ENCODE data around the gene NBPF11. TPM values are rescaled to one million over a fixed set of nuclear protein-coding genes. Genes with fewer than 3 reads are reported as not detected.
"Not testable (repeated sequence)": the region's sequence is repeated elsewhere in the genome, so short reads cannot be mapped to it uniquely, and the experiment has no call there.

NBPF11 gene
- 13.6 and 13.7 TPM in 2 replicates for total RNA-seq
- long read RNA-seq, partial matches to known transcripts: 10 of 30 reads
- long read RNA-seq, other reads (novel, unspliced or antisense): 20 of 30 reads

- H3K36me3 Mint-ChIP-seq (ENCODE audit: unreplicated experiment); H3K9me3 Mint-ChIP-seq (ENCODE audit: unreplicated experiment); H3K4me1 Mint-ChIP-seq (ENCODE audit: unreplicated experiment); H3K27me3 Mint-ChIP-seq (ENCODE audit: unreplicated experiment): not testable (repeated sequence)
- Mint-ChIP-seq H3K4me3 (ENCODE audit: unreplicated experiment) (peak within 1 kb of the TSS; percentile 95), H3K27ac (ENCODE audit: unreplicated experiment) (peak within 1 kb of the TSS; percentile 96)
- peak; percentile 91 for DNase-seq (ENCODE audit: extremely low spot score, unreplicated experiment)
These were observed at the start of gene NBPF11 for GRCh38 chr1:148151911-148152656. NBPF11 (minus strand) TSS chr1:148152281; CDS start chr1:148127003, 25,278 bp downstream.

- H3K27me3 Mint-ChIP-seq (ENCODE audit: unreplicated experiment); DNase-seq (ENCODE audit: extremely low spot score, unreplicated experiment); H3K27ac Mint-ChIP-seq (ENCODE audit: unreplicated experiment); H3K4me3 Mint-ChIP-seq (ENCODE audit: unreplicated experiment); H3K9me3 Mint-ChIP-seq (ENCODE audit: unreplicated experiment); H3K4me1 Mint-ChIP-seq (ENCODE audit: unreplicated experiment); H3K36me3 Mint-ChIP-seq (ENCODE audit: unreplicated experiment): not testable (repeated sequence)
These were observed 45.3 kb upstream of the NBPF11 start for GRCh38 chr1:148197396-148197795.

GRCh38 chr1:148196949-148197348 is 44.9 kb upstream of the NBPF11 start:
- H3K27ac Mint-ChIP-seq (ENCODE audit: unreplicated experiment); DNase-seq (ENCODE audit: extremely low spot score, unreplicated experiment); H3K9me3 Mint-ChIP-seq (ENCODE audit: unreplicated experiment); H3K4me3 Mint-ChIP-seq (ENCODE audit: unreplicated experiment); H3K27me3 Mint-ChIP-seq (ENCODE audit: unreplicated experiment); H3K4me1 Mint-ChIP-seq (ENCODE audit: unreplicated experiment); H3K36me3 Mint-ChIP-seq (ENCODE audit: unreplicated experiment): not testable (repeated sequence)

- not testable (repeated sequence) for DNase-seq (ENCODE audit: extremely low spot score, unreplicated experiment); H3K36me3 Mint-ChIP-seq (ENCODE audit: unreplicated experiment); H3K27ac Mint-ChIP-seq (ENCODE audit: unreplicated experiment); H3K4me3 Mint-ChIP-seq (ENCODE audit: unreplicated experiment); H3K9me3 Mint-ChIP-seq (ENCODE audit: unreplicated experiment); H3K4me1 Mint-ChIP-seq (ENCODE audit: unreplicated experiment)
- peaks cover 13% of the 10 kb centered on the region for H3K27me3 Mint-ChIP-seq (ENCODE audit: unreplicated experiment)
These were observed 43.0 kb upstream of the NBPF11 start for GRCh38 chr1:148195115-148195514.

- not testable (repeated sequence) for H3K9me3 Mint-ChIP-seq (ENCODE audit: unreplicated experiment); H3K36me3 Mint-ChIP-seq (ENCODE audit: unreplicated experiment); DNase-seq (ENCODE audit: extremely low spot score, unreplicated experiment); H3K27ac Mint-ChIP-seq (ENCODE audit: unreplicated experiment); H3K4me3 Mint-ChIP-seq (ENCODE audit: unreplicated experiment); H3K4me1 Mint-ChIP-seq (ENCODE audit: unreplicated experiment)
- peaks cover 13% of the 10 kb centered on the region for H3K27me3 Mint-ChIP-seq (ENCODE audit: unreplicated experiment)
These were observed 36.7 kb upstream of the NBPF11 start for GRCh38 chr1:148188768-148189167.

- not testable (repeated sequence) for H3K36me3 Mint-ChIP-seq (ENCODE audit: unreplicated experiment); DNase-seq (ENCODE audit: extremely low spot score, unreplicated experiment); H3K27ac Mint-ChIP-seq (ENCODE audit: unreplicated experiment); H3K9me3 Mint-ChIP-seq (ENCODE audit: unreplicated experiment); H3K27me3 Mint-ChIP-seq (ENCODE audit: unreplicated experiment); H3K4me3 Mint-ChIP-seq (ENCODE audit: unreplicated experiment); H3K4me1 Mint-ChIP-seq (ENCODE audit: unreplicated experiment)
These were observed 26.6 kb upstream of the NBPF11 start for GRCh38 chr1:148178682-148179081.

GRCh38 chr1:148175414-148175813 is 23.3 kb upstream of the NBPF11 start:
- DNase-seq (ENCODE audit: extremely low spot score, unreplicated experiment); H3K27me3 Mint-ChIP-seq (ENCODE audit: unreplicated experiment); H3K4me3 Mint-ChIP-seq (ENCODE audit: unreplicated experiment); H3K27ac Mint-ChIP-seq (ENCODE audit: unreplicated experiment); H3K4me1 Mint-ChIP-seq (ENCODE audit: unreplicated experiment); H3K9me3 Mint-ChIP-seq (ENCODE audit: unreplicated experiment); H3K36me3 Mint-ChIP-seq (ENCODE audit: unreplicated experiment): not testable (repeated sequence)

- H3K27me3 Mint-ChIP-seq (ENCODE audit: unreplicated experiment); H3K27ac Mint-ChIP-seq (ENCODE audit: unreplicated experiment); H3K9me3 Mint-ChIP-seq (ENCODE audit: unreplicated experiment); H3K4me1 Mint-ChIP-seq (ENCODE audit: unreplicated experiment); H3K4me3 Mint-ChIP-seq (ENCODE audit: unreplicated experiment); H3K36me3 Mint-ChIP-seq (ENCODE audit: unreplicated experiment); DNase-seq (ENCODE audit: extremely low spot score, unreplicated experiment): not testable (repeated sequence)
These were observed 19.9 kb upstream of the NBPF11 start for GRCh38 chr1:148171995-148172394.
